GM12891 (cell line): ENCODE measurements around the gene CD300LF.

ENCODE experiments used
- POLR2A ChIP-seq: IDR thresholded peaks from 2 replicates; pipeline ENCODE4 v1.6.1; 2011; ENCODE audit warnings: low read depth, low read length, control low read depth
- POLR2AphosphoS5 ChIP-seq: IDR thresholded peaks from 2 replicates; pipeline ENCODE4 v1.6.1; 2011; ENCODE audit warnings: low read depth, low read length, control low read depth
- POU2F2 ChIP-seq: IDR thresholded peaks from 2 replicates; pipeline ENCODE4 v1.6.1; 2011; ENCODE audit warnings: low read depth, mild to moderate bottlenecking, control low read depth, low read length, moderate library complexity
- SPI1 ChIP-seq: IDR thresholded peaks from 2 replicates; pipeline ENCODE4 v1.6.1; 2011; ENCODE audit warnings: low read depth, low read length, control low read depth
- TAF1 ChIP-seq: IDR thresholded peaks from 2 replicates; pipeline ENCODE4 v1.6.1; 2011; ENCODE audit warnings: low read depth, low read length, control low read depth

DNA sequence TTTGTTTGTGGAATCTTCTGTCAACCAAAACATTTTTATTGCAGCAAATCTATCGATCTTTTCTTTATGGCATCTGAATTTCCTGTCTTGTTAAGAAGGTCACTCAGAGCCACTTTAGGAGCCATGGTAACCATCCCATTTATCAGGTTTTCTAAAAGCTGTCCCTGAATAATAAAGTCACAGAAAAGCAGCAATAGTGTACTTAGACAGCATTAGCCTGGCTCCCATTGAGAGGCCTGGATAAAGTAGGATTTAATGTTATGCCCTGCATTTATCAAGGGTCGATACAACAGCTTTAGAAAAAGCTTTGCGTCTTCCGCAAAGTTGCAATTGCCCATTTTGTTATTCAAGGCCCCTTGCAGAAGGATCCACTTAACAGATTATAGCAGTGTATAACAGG lies 10.1 kb upstream of the CD300LF start:
- TF ChIP-seq POLR2AphosphoS5 (no peak), POLR2A (no peak), TAF1 (no peak), SPI1 (no peak), POU2F2 (no peak)
